GDM1 (cell line): ENCODE results near the gene PTPN11.

Experiments used
- DNase-seq: peaks from one replicate; lab custom pipeline; 2025; lab: John Stamatoyannopoulos, UW

The PTPN11 gene

GRCh38 chr12:112543751-112544150 lies 125.0 kb downstream of the PTPN11 start:
- DNase-seq, result no peak

GRCh38 chr12:112546339-112546738 lies 127.6 kb downstream of the PTPN11 start:
- no peak for DNase-seq

DNA sequence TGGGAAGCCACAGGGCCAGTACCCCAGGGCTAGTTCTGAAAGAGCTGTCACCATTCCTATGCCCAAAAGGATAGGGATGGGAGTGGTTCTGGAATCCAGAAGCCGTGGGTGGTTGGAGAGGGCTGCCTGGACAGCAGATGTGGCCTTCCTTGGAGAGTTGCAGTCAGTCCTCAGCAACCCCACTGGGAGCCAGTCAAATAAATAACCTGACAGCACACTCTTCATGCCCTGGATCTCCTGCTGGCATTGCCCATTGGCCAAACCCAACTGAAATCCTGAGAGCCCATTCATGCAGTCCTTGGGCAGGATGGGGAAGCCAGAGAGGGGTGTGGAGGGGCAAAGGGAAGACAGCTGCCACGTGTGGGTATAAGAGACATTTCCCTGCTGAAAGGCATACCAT lies 128.2 kb downstream of the PTPN11 start:
- no peak for DNase-seq

DNA sequence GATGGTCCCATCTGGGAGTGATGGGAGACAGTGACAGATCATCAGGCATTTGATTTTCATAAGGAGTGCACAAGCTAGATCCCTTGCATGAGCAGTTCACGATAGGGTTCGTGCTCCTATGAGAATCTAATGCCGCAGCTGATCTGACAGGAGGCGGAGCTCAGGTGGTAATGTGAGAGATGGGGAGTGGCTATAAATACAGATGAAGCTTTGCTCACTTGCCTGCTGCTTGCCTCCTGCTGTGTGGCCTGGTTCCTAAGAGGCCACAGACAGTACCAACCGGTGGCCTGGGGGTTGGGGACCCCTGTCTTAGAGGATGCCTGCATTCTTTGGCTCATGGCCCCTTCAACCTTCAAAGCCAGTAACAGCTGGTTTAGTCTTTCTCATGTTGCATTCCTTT lies 130.3 kb downstream of the PTPN11 start:
- DNase-seq, result no peak

GRCh38 chr12:112551681-112552080 lies 132.9 kb downstream of the PTPN11 start:
- no peak for DNase-seq

DNA sequence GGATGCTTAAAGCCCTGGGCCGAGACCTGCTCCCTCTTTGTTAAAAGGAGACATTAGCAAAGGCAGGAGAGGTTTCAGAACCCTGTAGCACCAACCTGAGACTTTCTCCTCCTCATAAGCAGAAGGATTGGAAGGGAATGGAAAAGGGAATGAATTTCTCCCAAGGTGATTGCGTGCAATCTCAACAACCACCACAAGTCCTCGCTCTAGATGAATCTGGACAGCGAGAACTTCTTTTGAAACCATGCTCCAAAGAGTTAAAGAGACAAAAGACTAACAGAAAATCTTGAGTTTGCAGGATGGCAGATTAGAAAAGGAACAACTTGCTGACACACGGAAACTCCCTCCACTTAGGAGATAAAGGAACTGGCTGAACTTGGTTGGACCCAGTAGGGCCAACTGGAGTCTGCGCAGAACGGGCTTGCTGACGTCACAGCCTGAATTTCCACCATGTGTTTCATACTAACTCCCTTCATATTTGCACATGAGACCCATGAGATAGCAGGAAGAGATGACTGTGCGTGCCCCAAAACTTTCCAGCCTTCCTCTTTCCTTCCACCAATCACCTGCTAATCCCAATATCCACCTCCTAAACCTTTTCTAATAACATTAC lies 137.0 kb downstream of the PTPN11 start:
- DNase-seq, result no peak

- no peak for DNase-seq
These were observed 139.3 kb downstream of the PTPN11 start for GRCh38 chr12:112557951-112558630.
